Stimulated activated CD4-positive, alpha-beta T cell treated with anti-CD3 and anti-CD28 coated beads, Interleukin-1b, Interleukin-23, amount 100 ng/mL, for 48 hours (primary cell): Measurements from ENCODE around the gene PRR22.

Source experiments
- DNase-seq: peaks from one replicate; pipeline ENCODE4 v3.0.0-alpha.2; 2020

The PRR22 gene

DNA sequence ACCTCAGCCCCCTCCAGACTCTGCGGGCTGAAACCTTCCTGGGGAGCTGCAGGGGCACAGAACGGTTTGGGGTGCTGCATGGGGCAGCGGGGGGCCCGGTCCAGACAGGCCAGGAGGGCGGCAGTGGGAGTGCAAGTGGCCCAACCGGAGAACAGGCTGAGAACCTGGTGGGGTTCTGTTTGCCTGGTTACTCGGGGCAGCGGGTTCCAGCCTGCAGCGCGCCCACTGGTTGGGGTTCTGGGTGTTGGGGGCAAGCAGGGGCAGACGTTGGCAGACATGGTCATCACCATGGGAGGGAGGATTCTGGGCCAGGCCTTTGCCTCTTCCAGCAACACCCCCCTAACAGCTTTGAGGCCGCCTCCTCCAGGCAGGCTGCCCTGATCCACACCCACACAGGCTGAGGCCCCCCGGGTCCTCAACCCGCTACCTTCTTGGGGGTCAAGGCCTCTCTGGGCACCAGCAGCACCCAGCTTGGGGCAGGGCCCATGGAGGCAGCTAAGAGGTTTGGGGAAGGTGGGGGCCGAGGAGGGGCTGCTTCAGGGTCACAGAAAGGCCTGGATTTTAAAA, at the start of gene PRR22:
PRR22 (minus strand) TSS at position 166 of the 567 bp plus-strand sequence; CDS start at position 80, 86 bp downstream.
- DNase-seq = no peak

DNA sequence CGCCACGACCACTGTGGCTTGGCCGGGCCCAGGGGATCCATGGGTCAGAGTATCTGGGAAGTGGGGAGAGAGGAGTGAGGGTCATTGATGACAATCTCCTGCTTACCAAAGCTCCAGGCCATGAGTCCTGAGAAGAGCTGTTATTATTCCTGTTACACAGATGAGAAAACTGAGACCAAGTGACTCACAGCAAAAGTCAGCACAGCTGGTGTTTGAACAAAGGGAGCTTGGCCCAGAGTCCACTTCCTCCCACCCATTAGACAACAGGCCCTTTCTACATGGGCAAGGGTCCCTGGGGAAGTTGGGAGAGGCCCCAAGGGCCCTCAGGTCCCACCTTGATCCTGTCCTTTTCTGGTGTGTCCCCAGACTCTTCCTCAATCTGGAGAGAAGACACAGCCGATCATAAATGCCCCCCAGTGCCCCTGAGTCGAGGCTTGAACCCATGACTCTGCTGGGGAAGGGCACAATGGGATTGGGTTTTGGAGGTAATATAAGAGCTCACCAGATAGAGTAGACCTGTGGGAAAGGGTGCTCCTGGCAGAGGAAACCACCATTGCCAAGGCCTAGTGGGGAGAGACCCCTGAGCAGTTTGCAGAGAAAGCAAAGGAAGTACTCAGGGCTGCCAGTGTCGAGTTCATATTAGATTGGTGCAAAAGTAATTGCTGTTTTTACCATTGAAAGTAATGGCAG, 48.1 kb upstream of the PRR22 start:
- no peak for DNase-seq

DNA sequence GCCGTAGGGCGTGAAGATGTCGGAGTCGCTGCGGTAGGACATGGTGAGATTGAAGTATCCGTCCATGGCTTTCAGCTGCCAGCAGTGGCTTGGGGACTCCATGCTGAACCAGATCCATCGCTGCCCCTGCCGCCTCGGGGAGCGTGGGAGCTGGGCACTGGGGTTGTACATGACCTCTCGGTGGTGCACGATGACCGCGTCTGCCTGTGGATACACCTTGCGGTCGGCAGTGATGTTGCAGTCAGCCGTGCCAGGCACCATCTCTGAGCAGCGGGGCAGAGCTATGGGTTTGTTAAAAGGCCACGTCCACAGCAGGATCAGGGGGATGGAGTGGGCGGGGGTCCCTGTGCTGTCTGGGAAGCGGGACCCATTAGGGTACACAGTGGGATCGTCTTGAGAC, 47.5 kb upstream of the PRR22 start:
- DNase-seq = no peak

DNA sequence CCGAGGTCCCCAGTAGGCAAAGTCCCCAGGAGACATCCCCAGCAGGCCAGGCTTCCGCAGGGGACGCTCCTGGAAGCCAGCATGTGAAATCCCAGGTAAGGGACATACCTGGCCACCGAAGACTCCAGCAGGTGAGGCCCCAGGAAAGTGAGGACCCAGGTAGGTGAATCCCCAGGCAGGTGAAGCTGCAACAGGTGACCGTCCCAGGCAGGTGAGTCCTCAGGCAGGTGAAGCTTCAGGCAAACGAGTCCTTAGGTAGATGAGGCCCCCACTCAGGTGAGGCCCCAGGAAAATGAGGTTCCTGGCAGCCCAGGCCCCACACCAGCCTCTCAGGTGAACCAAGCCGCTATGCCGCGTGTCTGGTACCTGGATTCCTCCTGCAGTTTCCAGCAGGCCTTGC, 46.6 kb upstream of the PRR22 start:
- DNase-seq = no peak

DNA sequence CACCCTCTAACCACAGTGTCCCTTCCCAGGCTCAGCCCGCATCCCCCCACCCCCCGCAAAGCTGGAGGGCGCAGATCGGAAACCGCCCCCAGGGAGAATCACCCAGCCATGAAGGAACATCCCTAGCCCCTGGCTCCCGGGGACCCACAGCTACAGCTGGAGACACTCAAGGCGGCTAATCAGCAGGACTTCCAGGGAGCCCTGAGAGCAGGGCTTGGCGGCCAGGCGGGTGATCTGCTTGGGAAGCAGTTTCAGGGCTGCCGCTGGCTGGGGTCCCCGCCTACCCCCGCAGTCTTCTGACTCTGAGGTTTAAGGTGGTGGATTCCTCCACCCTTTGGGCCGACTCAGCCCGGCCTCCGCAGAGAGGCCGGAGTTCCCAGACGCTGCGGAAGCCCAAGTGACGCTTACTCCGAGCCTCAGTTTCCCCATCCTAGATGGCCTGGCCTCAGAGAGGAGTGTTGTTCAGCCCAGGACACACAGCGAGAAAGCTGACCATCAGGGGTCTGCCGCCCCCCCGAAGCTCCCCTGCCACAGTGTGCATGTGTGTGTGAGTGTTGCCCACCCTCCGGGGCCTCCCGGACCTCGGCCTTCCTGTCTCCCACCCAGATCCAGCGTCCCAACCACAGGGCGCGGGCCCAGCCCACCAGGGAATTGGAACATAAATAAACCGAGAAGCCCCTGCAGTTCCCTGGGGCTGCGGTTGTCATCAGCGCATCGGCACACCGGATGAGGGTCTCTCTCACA, 45.2 kb upstream of the PRR22 start:
- DNase-seq = no peak

GRCh38 chr19:5828661-5829566, 44.4 kb upstream of the PRR22 start:
- peak; percentile 28 for DNase-seq

GRCh38 chr19:5827891-5828660, 43.5 kb upstream of the PRR22 start:
- DNase-seq = peak; percentile 96

GRCh38 chr19:5827342-5827890, 42.9 kb upstream of the PRR22 start:
- DNase-seq = no peak

- no peak for DNase-seq
Measured at GRCh38 chr19:5826531-5827341, 42.2 kb upstream of the PRR22 start.

GRCh38 chr19:5825178-5825577, 40.6 kb upstream of the PRR22 start:
- no peak for DNase-seq

DNA sequence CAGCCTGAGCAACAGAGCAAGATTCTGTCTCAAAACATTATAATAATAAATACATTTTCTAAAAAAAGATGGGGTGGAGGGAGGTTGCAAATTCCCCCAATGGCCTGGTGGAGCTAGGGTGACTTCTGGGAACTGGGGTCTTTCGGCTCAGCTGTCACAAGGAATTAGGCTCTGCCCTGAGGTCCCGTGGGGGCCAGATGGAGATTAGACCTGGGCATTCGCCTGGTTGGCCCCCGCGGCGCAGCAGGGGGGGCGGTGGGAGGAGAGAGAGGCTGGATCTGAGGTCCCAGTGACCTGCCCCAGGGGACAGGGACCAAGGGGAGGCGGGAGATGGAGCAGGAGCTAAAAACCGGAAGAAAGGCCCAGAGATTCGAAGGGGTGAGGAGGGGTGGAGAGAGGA, 40.2 kb upstream of the PRR22 start:
- DNase-seq = no peak

- DNase-seq = no peak
Measured at GRCh38 chr19:5823579-5824281, 39.2 kb upstream of the PRR22 start.

GRCh38 chr19:5822181-5822844, 37.8 kb upstream of the PRR22 start:
- no peak for DNase-seq

DNA sequence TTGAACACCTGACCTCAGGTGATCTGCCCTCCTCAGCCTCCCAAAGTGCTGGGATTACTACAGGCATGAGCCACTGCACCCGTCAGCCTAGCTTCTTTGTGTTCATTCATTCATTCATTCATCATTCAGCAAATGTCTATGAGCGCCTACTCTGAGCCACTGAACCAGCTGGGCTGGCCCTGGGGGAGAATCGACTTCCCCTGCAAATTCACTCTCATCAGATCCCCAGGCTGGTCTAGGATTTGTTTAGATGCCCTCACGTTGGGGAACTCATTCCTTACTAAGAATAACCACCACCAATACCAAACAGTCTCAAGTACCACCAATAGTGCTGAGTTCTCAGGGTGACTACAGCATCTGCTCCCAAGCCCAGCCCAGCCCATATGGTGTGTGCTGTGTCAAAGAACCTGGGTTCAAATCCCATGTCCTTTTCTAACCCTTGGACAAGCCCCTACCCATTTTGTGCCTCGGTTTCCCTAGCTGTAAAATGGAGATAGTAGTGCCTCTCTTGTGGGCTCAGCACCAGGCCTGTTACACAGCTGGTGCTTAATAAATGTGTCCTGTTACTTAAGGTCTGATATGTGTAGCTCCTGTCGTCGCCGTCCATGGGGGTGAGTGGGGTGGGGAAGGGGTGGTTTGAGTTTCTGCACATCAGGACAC, 37.1 kb upstream of the PRR22 start:
- DNase-seq = no peak

DNA sequence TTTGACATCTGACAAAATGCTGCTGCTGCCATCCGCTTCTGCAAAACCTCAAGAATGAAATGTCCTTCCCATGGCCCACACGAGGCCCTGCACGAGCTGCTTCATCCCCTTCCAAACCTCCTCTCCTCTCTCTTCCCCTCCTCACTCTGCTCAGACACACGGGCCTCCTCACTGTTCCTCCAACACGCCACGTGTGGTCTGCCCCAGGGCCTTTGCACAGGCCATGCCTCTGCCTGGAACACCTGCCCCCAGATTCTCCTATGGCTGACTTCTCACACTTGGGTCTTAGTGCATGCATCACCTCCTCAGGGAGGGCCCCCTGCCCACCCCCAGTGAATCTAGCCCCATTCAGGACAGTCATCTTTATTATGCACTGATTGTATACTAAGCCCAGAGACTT, 36.2 kb upstream of the PRR22 start:
- no peak for DNase-seq

DNA sequence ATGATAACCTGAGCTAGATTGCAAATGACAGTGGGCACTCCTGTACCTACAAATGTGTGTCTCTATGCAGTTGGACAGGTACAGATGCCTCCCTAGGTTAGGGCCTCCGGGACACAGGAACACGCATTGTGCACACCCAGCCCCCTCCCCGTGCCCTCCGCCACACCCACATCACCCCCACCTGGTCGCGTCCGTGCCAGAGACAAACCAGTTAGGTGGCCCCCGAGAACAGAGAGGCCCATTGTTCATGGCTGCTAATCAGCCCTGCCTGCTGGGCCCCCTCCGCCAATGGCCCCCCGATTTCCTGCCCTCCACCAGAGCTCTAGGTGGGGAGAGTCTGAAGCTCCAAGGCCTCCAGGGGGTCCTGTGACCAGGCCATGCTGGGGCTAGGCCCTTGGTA, 34.0 kb upstream of the PRR22 start:
- DNase-seq = no peak

DNA sequence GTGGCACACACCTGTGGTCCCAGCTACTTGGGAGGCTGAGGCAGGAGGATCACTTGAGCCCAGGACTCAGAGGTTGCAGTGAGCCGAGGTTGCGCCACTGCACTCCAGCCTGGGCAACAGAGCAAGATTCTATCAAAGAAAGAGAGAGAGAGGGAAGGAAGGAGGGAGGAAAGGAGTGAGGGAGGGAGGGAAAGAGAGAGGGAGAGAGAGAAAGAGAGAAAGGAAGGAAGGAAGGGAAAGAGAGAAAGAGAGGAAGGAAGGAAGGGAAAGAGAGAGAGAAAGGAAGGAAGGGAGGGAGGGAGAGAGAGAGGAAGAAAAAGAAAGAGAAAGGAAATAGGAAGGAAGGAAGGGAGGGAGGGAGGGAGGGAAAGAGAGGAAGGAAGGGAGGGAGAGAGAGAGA, 32.7 kb upstream of the PRR22 start:
- DNase-seq = no peak

GRCh38 chr19:5814852-5815246, 30.3 kb upstream of the PRR22 start:
- DNase-seq = no peak

DNA sequence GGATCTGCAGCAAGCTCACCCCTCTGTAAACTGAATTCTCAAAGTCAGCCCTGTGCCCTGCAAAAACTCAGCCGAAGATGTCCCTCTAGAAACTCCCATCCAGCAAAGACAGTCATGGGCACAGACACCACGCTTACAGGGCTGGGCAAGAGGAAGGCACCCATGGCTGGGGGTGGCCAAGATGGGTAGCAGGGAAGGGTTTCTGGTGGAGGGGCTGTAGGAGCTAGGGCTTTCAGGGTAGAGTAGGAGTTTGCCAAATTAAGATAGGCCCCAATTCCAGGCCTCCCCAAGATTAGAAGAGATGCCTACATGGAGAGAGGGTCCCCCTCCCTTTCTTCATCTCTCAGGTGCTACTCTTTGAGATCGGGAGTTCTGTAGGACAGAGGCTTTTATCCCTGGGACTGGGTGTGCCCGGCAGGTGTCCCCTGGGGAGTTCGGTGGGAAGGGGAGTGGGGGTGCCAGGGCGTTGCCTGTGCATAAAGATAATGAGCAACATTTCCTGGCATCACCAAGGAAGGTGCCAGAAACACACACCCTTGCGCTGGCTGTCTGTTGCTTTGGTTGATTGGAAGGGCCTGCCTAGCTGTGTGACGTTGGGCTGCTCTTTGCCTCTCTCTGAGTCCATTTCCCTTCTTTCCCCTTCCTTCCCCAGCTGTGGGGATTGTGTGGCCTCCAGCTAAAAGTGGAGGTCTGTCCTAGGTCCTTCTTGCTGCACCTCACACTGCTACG, 29.7 kb upstream of the PRR22 start:
- DNase-seq = no peak
